K562 (cell line): ENCODE measurements around the gene ANKS1B. TPM values are rescaled to one million over a fixed set of nuclear protein-coding genes. Genes with fewer than 3 reads are reported as not detected.

Experiments used
- ATAC-seq: fragments of 200-7000 bp; cut with Tn5 transposase; 3 replicates; pipeline ENCODE4 v1.9.1; 2020; ENCODE audit warnings: moderate library complexity
- BruUV-seq: library from RNA; stranded (reverse); fragments of 400-500 nt; replicated peaks from 2 replicates; lab custom pipeline; 2021; lab: Mats Ljungman, UMichigan
- CTCF ChIA-PET: fragments of 300-600 bp; formaldehyde crosslinking; extraction: SDS; loops from one replicate; lab custom pipeline; 2021; ENCODE audit warnings: low intra/inter-chr PET ratio; lab: Yijun Ruan, JAX
- POLR2A ChIA-PET: fragments of 300-600, 350-650 bp; sonication (Branson Sonifier 250); formaldehyde crosslinking; extraction: SDS; loops from one replicate; lab custom pipeline; 2021; ENCODE audit warnings: antibody characterized with exemption, inconsistent platforms; lab: Yijun Ruan, JAX
- DNase-seq, 4 experiments: peaks; one replicate each; pipeline versions ENCODE4 v3.0.0 to v3.0.0-alpha.2; 2011 to 2018; ENCODE audit warnings: low spot score in 3 of 4, mixed read lengths in 3 of 4; ENCODE audit errors: extremely low read depth in 1 of 4
- FAIRE-seq: peaks from 2 replicates; lab custom pipeline; 2011; peaks lifted over from hg19 to GRCh38; lab: Jason Lieb, UNC
- H2AFZ ChIP-seq: 2 replicates; pipeline ENCODE4 v1.6.0; 2011; ENCODE audit warnings: low read depth, low read length, control low read depth, inconsistent platforms
- H3K27ac ChIP-seq: fragments of 200-600 bp; 3 replicates; pipeline ENCODE4 v1.8.0; 2011; ENCODE audit warnings: low read depth, mild to moderate bottlenecking, control low read depth, inconsistent platforms, low read length, moderate library complexity, mixed read lengths; ENCODE audit errors: extremely low read depth
- H3K27me3 ChIP-seq, 2 experiments: fragments of 300-600 bp in 1 of 2; 2 replicates in 1 of 2; 3 replicates in 1 of 2; pipeline versions ENCODE4 v1.6.0 to v1.8.0; 2011; ENCODE audit warnings: inconsistent platforms in 2 of 2, low read length in 2 of 2, mild to moderate bottlenecking in 1 of 2, mixed read lengths in 1 of 2, moderate library complexity in 1 of 2; ENCODE audit not compliant: control insufficient read depth in 2 of 2, insufficient read depth in 2 of 2
- H3K36me3 ChIP-seq: fragments of 300-600 bp; 3 replicates; pipeline ENCODE4 v1.8.0; 2011; ENCODE audit warnings: mild to moderate bottlenecking, low read length, inconsistent platforms; ENCODE audit not compliant: control insufficient read depth, insufficient read depth
- H3K4me1 ChIP-seq, 2 experiments: fragments of 200-600 bp in 1 of 2; replicated peaks in 1 of 2; 2 replicates in 1 of 2; 3 replicates in 1 of 2; pipeline versions ENCODE4 v1.5.1 to v1.8.0; 2011; ENCODE audit warnings: inconsistent platforms in 2 of 2, low read length in 2 of 2, mild to moderate bottlenecking in 1 of 2, mixed read lengths in 1 of 2, moderate library complexity in 1 of 2; ENCODE audit not compliant: control insufficient read depth in 2 of 2, insufficient read depth in 2 of 2
- H3K4me2 ChIP-seq: 2 replicates; pipeline ENCODE4 v1.6.1; 2011; ENCODE audit warnings: low read length, control low read depth, inconsistent platforms, mixed read lengths; ENCODE audit not compliant: insufficient read depth
- H3K4me3 ChIP-seq: fragments of 200-600 bp; sonication (generic), shearing (Covaris generic); 2 replicates; pipeline ENCODE4 v1.5.1; 2016; ENCODE audit warnings: control low read depth, inconsistent platforms
- H3K79me2 ChIP-seq: fragments of 200-600 bp; 3 replicates; pipeline ENCODE4 v1.8.0; 2011; ENCODE audit warnings: low read length, inconsistent platforms; ENCODE audit not compliant: control insufficient read depth, insufficient read depth
- H3K9ac ChIP-seq, 2 experiments: 2 replicates each; pipeline versions ENCODE4 v1.6.0 to v1.6.1; 2011; ENCODE audit warnings: low read depth in 2 of 2, low read length in 2 of 2, control low read depth in 1 of 2, inconsistent platforms in 1 of 2, mild to moderate bottlenecking in 1 of 2, mixed read lengths in 1 of 2; ENCODE audit not compliant: insufficient read depth in 1 of 2
- H3K9me1 ChIP-seq: one replicate; pipeline ENCODE4 v1.6.0; 2011; ENCODE audit warnings: inconsistent platforms, mild to moderate bottlenecking, low read length, moderate library complexity; ENCODE audit not compliant: control insufficient read depth, insufficient read depth
- H3K9me3 ChIP-seq: replicated peaks from 2 replicates; pipeline ENCODE4 v1.5.1; 2011; ENCODE audit warnings: low read depth, low read length, inconsistent platforms; ENCODE audit not compliant: control insufficient read depth, insufficient read depth
- H4K20me1 ChIP-seq: replicated peaks from 2 replicates; pipeline ENCODE4 v1.6.1; 2011; ENCODE audit warnings: low read length, inconsistent platforms, mixed read lengths; ENCODE audit not compliant: control insufficient read depth, insufficient read depth
- CBX3 ChIP-seq, 2 experiments: IDR thresholded peaks; 1 replicate in 1 of 2; 2 replicates in 1 of 2; pipeline ENCODE4 v1.6.1; 2012; ENCODE audit warnings: inconsistent platforms in 2 of 2, low read length in 2 of 2, borderline replicate concordance in 1 of 2, control low read depth in 1 of 2
- HLTF ChIP-seq: fragments of 450-650 bp; IDR thresholded peaks from 2 replicates; pipeline ENCODE4 v1.6.1; 2016
- TFAP4 ChIP-seq: sonication (generic); formaldehyde crosslinking; IDR thresholded peaks from 2 replicates; pipeline ENCODE4 v1.8.0; 2022; ENCODE audit warnings: missing genetic modification reagents, mild to moderate bottlenecking, moderate library complexity, borderline replicate concordance
- ZBTB40 ChIP-seq, 2 experiments: fragments of 450-650 bp in 1 of 2; sonication (generic) in 1 of 2; formaldehyde crosslinking in 1 of 2; IDR thresholded peaks; 2 replicates each; pipeline versions ENCODE4 v1.7.1 to v1.9.0; 2016 to 2022; ENCODE audit warnings: inconsistent platforms in 1 of 2, mild to moderate bottlenecking in 1 of 2, missing genetic modification reagents in 1 of 2
- ZBTB8A ChIP-seq: fragments of 450-650 bp; IDR thresholded peaks from 2 replicates; pipeline ENCODE4 v1.6.1; 2018; ENCODE audit warnings: mild to moderate bottlenecking, moderate library complexity; ENCODE audit not compliant: partially characterized antibody
- ZNF561 ChIP-seq: fragments of 450-650 bp; formaldehyde crosslinking; conservative IDR thresholded peaks from 2 replicates; pipeline ENCODE4 v1.4.0; 2020; ENCODE audit warnings: mild to moderate bottlenecking, moderate library complexity
- WGBS: fragments of 100-300 bp; shearing (Covaris generic); methylation state at CpG from one replicate; pipeline ENCODE4 v1.1.6; 2016; ENCODE audit warnings: low coverage, mixed read lengths; ENCODE audit not compliant: insufficient coverage; ENCODE audit errors: missing lambda C conversion rate; 5-methylcytosine and 5-hydroxymethylcytosine counted together
- in situ Hi-C: fragments of 300-500 bp; cut with MboI; formaldehyde crosslinking; loops from 4 replicates; pipeline ENCODE4 v1.15.0; 2018; ENCODE audit warnings: inconsistent platforms, mixed read lengths
- intact Hi-C: fragments of 100-400 bp; cut with micrococcal nuclease; formaldehyde crosslinking; loops from 2 replicates; pipeline ENCODE4 v1.14.2; 2022
- polyA plus RNA-seq, 8 experiments: library from polyadenylated mRNA; depleted of rRNA in 4 of 8; stranded (reverse) in 5 of 8; unstranded in 3 of 8; fragments of >200 nt; fragmentation: Nextera tagmentation in 2 of 8; fragmentation: Illumina TruSeq in 1 of 8; extraction: Ambion mirVana in 2 of 8; extraction: Trizol in 1 of 8; gene quantifications; 2 replicates each; pipeline versions ENCODE4 v1.2.1 to v1.2.3, GENCODE V29; 2011 to 2014; ENCODE audit warnings: inconsistent platforms in 1 of 8, missing spikeins in 1 of 8
- total RNA-seq, 7 experiments: library from RNA; depleted of rRNA in 6 of 7; stranded (reverse); fragments of >200 nt in 6 of 7; fragmentation: Illumina TruSeq in 2 of 7; extraction: Trizol in 2 of 7; gene quantifications; 2 replicates each; pipeline versions ENCODE4 v1.2.1 to v1.2.3, GENCODE V29; 2011 to 2021; ENCODE audit warnings: low replicate concordance in 1 of 7

The ANKS1B gene
- total and polyA plus RNA-seq, 9 of the 15 experiments (the other 6 are each of a cell fraction or from before 2014, with no cell fraction given): 0.04 to 0.47 (median 0.28) TPM; not detected in 4

- intact Hi-C loops: no loop called here
- POLR2A ChIA-PET: no interaction called here
- no peak overlapping the region for H2AFZ ChIP-seq
- no TSS peak for BruUV-seq
- no peak for TF ChIP-seq ZBTB8A
- no peak for TF ChIP-seq TFAP4
- no peak for TF ChIP-seq ZNF561 (CRISPR knock-in tag)
- no peak for TF ChIP-seq HLTF
- TF ChIP-seq ZBTB40 (IDR thresholded peaks at IDR 0.05): peak; percentile 47; the same call in 1 of the 2 replicates
- TF ChIP-seq ZBTB40 (CRISPR knock-in tag; IDR thresholded peaks at IDR 0.05): no peak
- no peak for TF ChIP-seq CBX3 (IDR thresholded peaks at IDR 0.05; ENCODE audit: borderline replicate concordance in 1 of 2, low read length in 2 of 2)
- TF ChIP-seq, all 486 proteins: peak for 1
- no peak overlapping the region for H3K27ac ChIP-seq
- H3K4me2 ChIP-seq: no peak overlapping the region
- no peaks in the 10 kb centered on the region for H3K27me3 ChIP-seq
- no peak overlapping the region for H3K4me3 ChIP-seq
- H4K20me1 ChIP-seq: no peaks in the 10 kb centered on the region
- DNase-seq (no peak), ATAC-seq (no peak), FAIRE-seq (no peak)
- WGBS: 0% methylated on average over 5 of the region's 5 CpGs
- CTCF ChIA-PET: no interaction called here
- no peaks in the 10 kb centered on the region for H3K4me1 ChIP-seq
- in situ Hi-C loops: no loop called here
- no peaks in the 10 kb centered on the region for H3K9me1 ChIP-seq
- no peaks in the 10 kb centered on the region for H3K9me3 ChIP-seq
- no peaks in the 10 kb centered on the region for H3K36me3 ChIP-seq
- H3K9ac ChIP-seq: no peak overlapping the region
- no peaks in the 10 kb centered on the region for H3K79me2 ChIP-seq
Observed at GRCh38 chr12:99146730-99147129, 838.0 kb downstream of the ANKS1B start.
